GM23248 (cell line): Measurements from ENCODE around the gene TYW1.
"Not testable (repeated sequence)": the region's sequence is repeated elsewhere in the genome, so short reads cannot be mapped to it uniquely, and the experiment has no call there.

Experiments used
- EZH2 ChIP-seq: fragments of 200-600 bp; sonication (generic); IDR thresholded peaks from 2 replicates; pipeline ENCODE4 v1.6.1; 2018; ENCODE audit warnings: antibody characterized with exemption, mild to moderate bottlenecking; ENCODE audit not compliant: insufficient read depth, poor library complexity, severe bottlenecking
- EZH2phosphoT487 ChIP-seq: fragments of 200-600 bp; sonication (generic); IDR thresholded peaks from 2 replicates; pipeline ENCODE4 v1.6.1; 2018; ENCODE audit warnings: antibody characterized with exemption, moderate library complexity, mild to moderate bottlenecking, low read depth; ENCODE audit not compliant: insufficient read depth

DNA sequence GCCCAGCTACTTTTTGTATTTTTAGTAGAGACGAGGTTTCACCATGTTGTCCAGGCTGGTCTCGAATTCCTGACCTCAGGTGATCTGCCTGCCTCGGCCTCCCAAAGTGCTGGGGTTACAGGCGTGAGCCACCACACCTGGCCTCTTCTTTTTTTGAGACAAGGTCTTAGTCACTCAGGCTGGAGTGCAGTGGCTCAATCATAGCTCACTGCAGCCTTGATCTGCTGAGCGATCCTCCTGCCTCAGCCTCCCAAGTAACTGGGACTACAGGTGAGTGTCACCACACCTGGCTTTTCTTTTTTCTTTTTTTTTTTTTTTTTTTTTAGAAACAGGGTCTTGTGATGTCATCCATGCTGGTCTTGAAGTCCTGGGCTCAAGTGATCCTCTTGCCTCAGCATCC is 27.6 kb upstream of the TYW1 start:
- not testable (repeated sequence) for TF ChIP-seq EZH2phosphoT487, EZH2
